ENCODE measurements around the gene IBTK. TPM values are rescaled to one million over a fixed set of nuclear protein-coding genes. Genes with fewer than 3 reads are reported as not detected.
A peak's percentile ranks its signal among the peaks of the same experiment; 100 is the strongest.

The IBTK gene
- total RNA-seq, 2 donors from 2014 or later, result 24.8 TPM

DNA sequence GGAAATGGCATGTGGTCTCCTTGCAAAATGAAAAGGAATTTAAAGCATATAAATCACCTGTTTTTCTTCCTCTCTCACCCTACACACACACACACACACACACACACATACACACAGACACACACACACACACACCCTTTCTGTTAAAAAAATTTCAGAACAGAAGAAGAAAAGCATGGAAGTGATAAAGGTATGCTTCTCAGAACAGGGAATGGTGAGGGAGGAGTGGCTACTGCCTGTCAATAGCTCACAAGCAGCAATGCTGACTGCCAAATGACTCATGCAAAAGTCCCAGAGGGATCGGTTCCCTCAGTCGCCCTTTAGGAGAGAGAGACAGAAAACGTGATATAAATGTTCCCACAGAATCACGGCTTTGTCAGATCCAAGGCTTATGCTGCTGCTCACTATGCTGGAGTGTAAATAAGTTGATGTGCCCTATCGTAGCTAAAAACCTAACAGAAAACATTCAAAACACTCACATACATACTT, 102.6 kb downstream of the IBTK start:
- peaks cover 0 to 6% of the 10 kb centered on the region in 2 donors for H3K9me3 ChIP-seq
- DNase-seq (ENCODE audit: low spot score), result peak; percentile 76
- TF ChIP-seq, protein P1, sequence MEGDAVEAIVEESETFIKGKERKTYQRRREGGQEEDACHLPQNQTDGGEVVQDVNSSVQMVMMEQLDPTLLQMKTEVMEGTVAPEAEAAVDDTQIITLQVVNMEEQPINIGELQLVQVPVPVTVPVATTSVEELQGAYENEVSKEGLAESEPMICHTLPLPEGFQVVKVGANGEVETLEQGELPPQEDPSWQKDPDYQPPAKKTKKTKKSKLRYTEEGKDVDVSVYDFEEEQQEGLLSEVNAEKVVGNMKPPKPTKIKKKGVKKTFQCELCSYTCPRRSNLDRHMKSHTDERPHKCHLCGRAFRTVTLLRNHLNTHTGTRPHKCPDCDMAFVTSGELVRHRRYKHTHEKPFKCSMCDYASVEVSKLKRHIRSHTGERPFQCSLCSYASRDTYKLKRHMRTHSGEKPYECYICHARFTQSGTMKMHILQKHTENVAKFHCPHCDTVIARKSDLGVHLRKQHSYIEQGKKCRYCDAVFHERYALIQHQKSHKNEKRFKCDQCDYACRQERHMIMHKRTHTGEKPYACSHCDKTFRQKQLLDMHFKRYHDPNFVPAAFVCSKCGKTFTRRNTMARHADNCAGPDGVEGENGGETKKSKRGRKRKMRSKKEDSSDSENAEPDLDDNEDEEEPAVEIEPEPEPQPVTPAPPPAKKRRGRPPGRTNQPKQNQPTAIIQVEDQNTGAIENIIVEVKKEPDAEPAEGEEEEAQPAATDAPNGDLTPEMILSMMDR (IDR thresholded peaks at IDR 0.05), result no peak
- H3K4me1 ChIP-seq, result peaks cover 0 to 35% of the 10 kb centered on the region in 2 donors
- H3K27me3 ChIP-seq, result no peaks in the 10 kb centered on the region
- H3K27ac ChIP-seq, result peak overlapping the region; percentile 82 to 89
- no peaks in the 10 kb centered on the region for H3K36me3 ChIP-seq
- H3K4me3 ChIP-seq, result no peak overlapping the region

DNA sequence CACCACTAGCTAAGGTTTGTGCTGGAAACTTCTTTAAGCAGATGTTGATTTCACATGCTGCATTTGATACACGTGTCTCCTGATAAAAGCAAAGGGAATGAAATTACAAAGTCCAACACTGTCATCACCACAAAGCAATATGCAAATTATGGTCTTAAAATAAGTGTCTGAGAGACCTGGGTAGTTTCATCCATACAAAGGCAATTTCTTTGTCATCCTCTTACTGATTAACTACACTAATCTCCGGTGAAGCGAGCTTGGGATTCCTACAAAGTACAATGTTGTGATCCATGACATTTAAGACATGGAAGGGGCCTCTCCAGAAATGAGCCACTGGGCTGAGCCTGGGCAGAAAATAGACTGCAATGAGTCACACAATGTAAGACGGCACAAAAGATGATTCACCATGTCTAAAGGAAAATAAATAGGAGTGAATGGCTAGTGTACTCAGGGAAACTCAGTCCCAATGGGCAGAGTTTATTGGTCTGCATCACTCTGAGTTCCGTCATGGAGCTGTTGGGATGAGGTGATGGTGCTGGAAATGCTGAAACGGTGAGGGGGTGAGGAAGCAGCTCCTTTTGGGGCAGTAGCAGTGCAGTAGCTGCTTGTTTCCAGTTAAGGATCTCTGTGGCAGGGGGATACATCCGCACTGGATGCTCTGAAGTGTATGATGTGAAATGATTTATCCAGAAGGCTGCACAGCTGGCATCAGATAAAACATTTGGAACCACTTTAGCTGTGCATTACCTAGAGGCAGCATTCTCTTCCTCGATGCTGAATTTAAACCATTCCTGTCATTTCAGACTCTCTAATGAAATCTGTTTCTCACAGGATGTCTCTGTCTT, 103.3 kb downstream of the IBTK start:
- no peaks in the 10 kb centered on the region for H3K27me3 ChIP-seq
- H3K4me1 ChIP-seq, result peaks cover 0 to 35% of the 10 kb centered on the region in 2 donors
- no peak overlapping the region for H3K4me3 ChIP-seq
- TF ChIP-seq, protein P1 (IDR thresholded peaks at IDR 0.05), result no peak
- peaks cover 0 to 6% of the 10 kb centered on the region in 2 donors for H3K9me3 ChIP-seq
- H3K36me3 ChIP-seq, result no peaks in the 10 kb centered on the region
- DNase-seq (ENCODE audit: low spot score), result peak; percentile 72
- H3K27ac ChIP-seq, result peak overlapping the region; percentile 82 to 89

DNA sequence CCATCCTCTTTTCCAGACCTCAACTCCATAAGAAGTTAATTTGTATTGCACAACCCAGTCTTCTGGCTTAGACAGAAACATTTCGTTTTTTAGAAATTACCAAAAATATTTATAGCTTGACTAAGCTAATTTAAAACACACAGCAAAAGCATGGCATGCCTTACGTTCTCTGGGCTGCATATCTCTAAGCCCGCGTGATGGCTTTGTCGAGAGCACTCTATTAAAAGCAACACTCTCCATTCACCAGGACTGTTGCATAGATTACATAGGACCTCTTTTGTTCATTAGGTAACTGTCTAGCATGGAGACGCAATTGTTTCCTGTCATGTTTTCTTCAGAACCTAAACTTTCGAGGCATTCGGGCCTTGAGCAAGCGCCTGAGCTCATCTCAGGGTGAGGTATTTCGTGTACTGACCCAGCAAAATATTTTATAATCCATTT, 104.5 kb downstream of the IBTK start:
- Histone ChIP-seq H3K4me3 (no peak overlapping the region), H3K9me3 (peaks cover 0 to 6% of the 10 kb centered on the region in 2 donors), H3K36me3 (no peaks in the 10 kb centered on the region), H3K27me3 (no peaks in the 10 kb centered on the region), H3K4me1 (peaks cover 0 to 35% of the 10 kb centered on the region in 2 donors), H3K27ac (peak overlapping the region; percentile 82 to 89)
- DNase-seq (ENCODE audit: low spot score), result no peak
- TF ChIP-seq, protein P1 (IDR thresholded peaks at IDR 0.05), result no peak

DNA sequence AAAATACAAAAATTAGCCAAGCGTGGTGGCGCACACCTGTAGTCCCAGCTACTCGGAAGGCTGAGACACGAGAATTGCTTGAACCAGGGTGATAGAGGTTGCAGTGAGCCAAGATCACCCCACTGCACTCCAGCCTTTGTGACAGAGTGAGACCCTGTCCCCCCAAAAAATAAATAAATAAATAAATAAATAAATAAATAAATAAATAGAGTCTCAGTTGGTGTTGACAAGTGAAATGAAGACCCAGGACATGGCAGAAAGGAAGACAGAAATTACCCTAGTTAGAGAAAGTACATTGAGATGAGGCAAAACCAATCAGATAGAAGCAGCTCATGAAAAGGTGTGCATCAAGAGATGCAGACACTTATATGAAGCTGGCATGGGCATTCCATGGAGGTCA, 105.0 kb downstream of the IBTK start:
- Histone ChIP-seq H3K4me1 (peaks cover 0 to 35% of the 10 kb centered on the region in 2 donors), H3K9me3 (peaks cover 0 to 6% of the 10 kb centered on the region in 2 donors), H3K36me3 (no peaks in the 10 kb centered on the region), H3K27me3 (no peaks in the 10 kb centered on the region), H3K4me3 (no peak overlapping the region), H3K27ac (peak overlapping the region; percentile 82 to 89)
- TF ChIP-seq, protein P1 (IDR thresholded peaks at IDR 0.05), result no peak
- no peak for DNase-seq (ENCODE audit: low spot score)

DNA sequence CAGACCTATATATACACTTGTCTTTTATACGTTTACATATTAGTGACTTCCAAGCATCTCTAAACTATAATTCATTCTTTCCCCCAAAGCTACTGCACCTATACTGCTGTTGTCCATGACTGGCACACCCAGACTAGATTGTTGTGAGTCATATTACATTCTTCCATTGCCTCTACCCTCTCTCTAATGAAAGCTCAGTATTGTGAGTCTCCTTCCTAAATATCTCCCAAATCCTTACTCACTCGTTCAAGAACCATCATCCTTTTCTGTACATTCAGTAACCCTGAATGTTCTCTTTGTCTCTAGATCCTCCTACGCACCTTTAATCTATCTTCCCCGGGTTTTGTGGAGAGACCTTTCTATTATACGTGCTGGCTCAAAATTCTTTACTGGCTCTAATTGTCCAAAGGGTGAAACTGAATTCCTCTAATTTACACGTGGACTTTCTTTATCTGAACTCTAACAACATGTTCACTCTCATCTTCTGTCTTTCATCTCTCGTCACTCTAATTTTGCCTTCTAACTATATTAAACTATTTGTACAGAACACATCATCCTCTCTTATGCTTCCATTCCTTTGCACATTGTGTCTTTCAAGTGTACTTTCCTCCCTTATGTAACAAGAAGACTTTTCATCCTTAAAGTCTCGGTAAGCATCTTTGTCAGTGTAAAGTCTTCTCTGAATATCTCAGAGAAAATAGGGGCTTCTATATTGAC, 109.3 kb downstream of the IBTK start:
- H3K9me3 ChIP-seq, result peaks cover 0 to 6% of the 10 kb centered on the region in 2 donors
- H3K36me3 ChIP-seq, result no peaks in the 10 kb centered on the region
- peak overlapping the region; percentile 5 to 76 for H3K27ac ChIP-seq
- H3K4me1 ChIP-seq, result peaks cover 0 to 7% of the 10 kb centered on the region in 2 donors
- H3K27me3 ChIP-seq, result no peaks in the 10 kb centered on the region
- TF ChIP-seq, protein P1 (IDR thresholded peaks at IDR 0.05), result no peak
- H3K4me3 ChIP-seq, result no peak overlapping the region
- no peak for DNase-seq (ENCODE audit: low spot score)

Data from right atrium auricular region (tissue), 2 donors.